ENCODE data around the gene COL24A1.

DNA sequence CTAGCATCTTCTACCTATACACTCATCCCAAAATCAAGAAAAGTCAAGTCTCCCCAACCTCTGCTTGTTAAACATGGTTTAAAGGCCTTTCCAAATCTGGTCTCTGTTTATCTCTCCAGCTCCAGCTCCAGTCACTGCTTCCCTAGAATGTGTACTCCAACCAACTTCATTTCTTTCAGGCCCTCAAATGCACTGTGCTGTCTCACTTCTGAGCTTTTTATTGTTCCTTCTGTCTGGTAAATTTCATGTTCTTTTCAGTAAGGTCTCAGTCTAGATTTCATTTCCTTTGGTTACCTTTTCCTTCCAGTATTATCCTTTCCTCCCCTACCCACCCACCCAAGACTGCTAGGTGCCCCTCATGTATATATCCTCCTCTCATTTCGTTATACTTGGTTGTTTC is 3.7 kb downstream of the COL24A1 start:
- TF ChIP-seq POLR2AphosphoS5 (IDR thresholded peaks at IDR 0.05; ENCODE audit: low read depth, low read length) = no peak
- TF ChIP-seq, protein P1, sequence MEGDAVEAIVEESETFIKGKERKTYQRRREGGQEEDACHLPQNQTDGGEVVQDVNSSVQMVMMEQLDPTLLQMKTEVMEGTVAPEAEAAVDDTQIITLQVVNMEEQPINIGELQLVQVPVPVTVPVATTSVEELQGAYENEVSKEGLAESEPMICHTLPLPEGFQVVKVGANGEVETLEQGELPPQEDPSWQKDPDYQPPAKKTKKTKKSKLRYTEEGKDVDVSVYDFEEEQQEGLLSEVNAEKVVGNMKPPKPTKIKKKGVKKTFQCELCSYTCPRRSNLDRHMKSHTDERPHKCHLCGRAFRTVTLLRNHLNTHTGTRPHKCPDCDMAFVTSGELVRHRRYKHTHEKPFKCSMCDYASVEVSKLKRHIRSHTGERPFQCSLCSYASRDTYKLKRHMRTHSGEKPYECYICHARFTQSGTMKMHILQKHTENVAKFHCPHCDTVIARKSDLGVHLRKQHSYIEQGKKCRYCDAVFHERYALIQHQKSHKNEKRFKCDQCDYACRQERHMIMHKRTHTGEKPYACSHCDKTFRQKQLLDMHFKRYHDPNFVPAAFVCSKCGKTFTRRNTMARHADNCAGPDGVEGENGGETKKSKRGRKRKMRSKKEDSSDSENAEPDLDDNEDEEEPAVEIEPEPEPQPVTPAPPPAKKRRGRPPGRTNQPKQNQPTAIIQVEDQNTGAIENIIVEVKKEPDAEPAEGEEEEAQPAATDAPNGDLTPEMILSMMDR (IDR thresholded peaks at IDR 0.05) = no peak
- TF ChIP-seq SIN3A (IDR thresholded peaks at IDR 0.05; ENCODE audit: borderline replicate concordance, insufficient read depth, low read depth, low read length) = no peak

Data from Panc1 (cell line).